HG03457 (cell line): ENCODE results near the gene RNF212.

Experiments used
- ATAC-seq: cut with Tn5 transposase; IDR thresholded peaks from one replicate; pipeline ENCODE4 v1.9.1; 2021; ENCODE audit warnings: moderate number of reproducible peaks; ENCODE audit not compliant: unreplicated experiment

Gene RNF212

GRCh38 chr4:1115528-1116293 is 2.3 kb upstream of the RNF212 start:
- ATAC-seq = no peak

GRCh38 chr4:1112821-1113182 is 562 bp downstream of the RNF212 start:
- no peak for ATAC-seq

- no peak for ATAC-seq
Measured at GRCh38 chr4:1112174-1112820, 1.1 kb downstream of the RNF212 start.

GRCh38 chr4:1111259-1111809 is 2.0 kb downstream of the RNF212 start:
- no peak for ATAC-seq

GRCh38 chr4:1109898-1110506 is 3.4 kb downstream of the RNF212 start:
- no peak for ATAC-seq

GRCh38 chr4:1109333-1109732 is 4.0 kb downstream of the RNF212 start:
- ATAC-seq = no peak

- no peak for ATAC-seq
Measured at GRCh38 chr4:1105662-1106061, 7.7 kb downstream of the RNF212 start.

- no peak for ATAC-seq
Measured at GRCh38 chr4:1105067-1105466, 8.3 kb downstream of the RNF212 start.

GRCh38 chr4:1104647-1105046 is 8.7 kb downstream of the RNF212 start:
- no peak for ATAC-seq

GRCh38 chr4:1099684-1100335 is 13.6 kb downstream of the RNF212 start:
- no peak for ATAC-seq

GRCh38 chr4:1099270-1099669 is 14.1 kb downstream of the RNF212 start:
- ATAC-seq = no peak

GRCh38 chr4:1098311-1098925 is 14.9 kb downstream of the RNF212 start:
- ATAC-seq = no peak

GRCh38 chr4:1097553-1097952 is 15.8 kb downstream of the RNF212 start:
- ATAC-seq = no peak

- no peak for ATAC-seq
Measured at GRCh38 chr4:1096841-1097240, 16.5 kb downstream of the RNF212 start.

GRCh38 chr4:1094336-1094690 is 19.1 kb downstream of the RNF212 start:
- ATAC-seq = no peak

- no peak for ATAC-seq
Measured at GRCh38 chr4:1093391-1094335, 19.7 kb downstream of the RNF212 start.

- ATAC-seq = no peak
Measured at GRCh38 chr4:1092983-1093361, 20.4 kb downstream of the RNF212 start.

GRCh38 chr4:1092026-1092982 is 21.1 kb downstream of the RNF212 start:
- ATAC-seq = no peak

GRCh38 chr4:1091561-1091995 is 21.8 kb downstream of the RNF212 start:
- no peak for ATAC-seq
